ENCODE data around the gene DOP1A. TPM values are rescaled to one million over a fixed set of nuclear protein-coding genes. Genes with fewer than 3 reads are reported as not detected.

The DOP1A gene
- total and polyA plus RNA-seq, 2 of the 13 experiments (the other 11 are each of a cell fraction or from before 2014, with no cell fraction given) = 5.2 to 16.7 TPM

DNA sequence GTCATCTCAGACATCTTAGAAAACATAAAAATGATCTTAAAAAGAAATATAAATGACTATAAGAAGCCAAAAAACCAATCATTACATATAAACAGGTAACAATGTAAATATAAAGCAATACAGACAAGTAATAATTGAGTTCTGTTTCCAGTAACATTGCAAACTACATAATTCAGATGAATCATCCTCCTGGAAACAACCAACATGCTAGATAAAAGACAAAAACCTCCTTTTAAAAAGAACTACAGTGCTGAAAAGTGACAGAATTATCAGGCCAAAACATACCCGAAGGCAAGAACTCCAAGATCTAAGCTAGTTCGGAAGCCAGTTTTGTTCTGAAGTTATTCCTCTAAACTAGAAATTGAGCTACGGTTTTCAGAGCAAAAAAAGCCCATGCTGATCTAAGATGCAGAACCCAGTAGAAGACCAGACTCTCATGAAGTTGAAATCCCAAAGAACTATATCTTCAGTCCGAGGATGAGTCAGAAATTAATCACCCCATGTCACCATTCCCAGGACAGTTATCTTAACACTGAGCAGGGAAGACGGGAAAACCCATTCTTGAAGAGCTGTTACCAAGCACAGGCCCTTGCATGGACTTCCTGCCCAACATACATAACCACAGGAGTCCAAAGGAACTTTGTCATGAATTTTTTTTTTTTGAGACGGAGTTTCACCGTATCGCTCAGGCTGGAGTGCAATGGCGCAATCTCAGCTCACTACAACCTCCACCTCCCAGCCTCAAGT is 115.8 kb downstream of the DOP1A start:
- Histone ChIP-seq H3K4me3 (replicated peaks in 1 of 3; ENCODE audit: insufficient read depth in 1 of 3, low read depth in 2 of 3, low read length in 3 of 3) (no peak overlapping the region), H3K27ac (ENCODE audit: extremely low read length, insufficient read depth, low read length) (no peak overlapping the region), H3K4me2 (ENCODE audit: low read depth, low read length) (no peak overlapping the region), H3K9ac (ENCODE audit: insufficient read depth, low read depth, low read length) (no peak overlapping the region), H3K79me2 (ENCODE audit: insufficient read depth, low read length) (peaks cover 13% of the 10 kb centered on the region), H4K20me1 (ENCODE audit: insufficient read depth, low read length) (0 out of 2 replicates have a peak, but pooled peaks cover under 1% of the 10 kb centered on the region), H3K36me3 (replicated peaks in 1 of 2; ENCODE audit: control insufficient read depth in 1 of 2, insufficient read depth in 2 of 2, low read length in 2 of 2) (peaks cover 15 to 80% of the 10 kb centered on the region in 2 experiments), H2AFZ (ENCODE audit: low read length) (no peak overlapping the region), H3K27me3 (ENCODE audit: control insufficient read depth in 1 of 2, insufficient read depth in 2 of 2, low read length in 2 of 2) (no peaks in the 10 kb centered on the region), H3K9me3 (ENCODE audit: low read length) (no peaks in the 10 kb centered on the region), H3K4me1 (ENCODE audit: insufficient read depth, low read length) (peaks cover 7% of the 10 kb centered on the region; the same call in 1 of the 2 replicates)
- in situ Hi-C loops (cut with HindIII; ENCODE audit: extremely low pct_ligation_motif_present, low pct_unique_long_range_greater_than_20kb) = loop anchor here (25.0 kb wide), 1 partner anchor 946 kb away; the partner anchor contains the start of gene IBTK
- FAIRE-seq = no peak
- intact Hi-C loops (cut with micrococcal nuclease; ENCODE audit: unreplicated experiment) = no loop called here
- ATAC-seq = no peak; the same call in 2 of the 3 replicates
- CTCF ChIA-PET (ENCODE audit: low intra/inter-chr PET ratio, low total read pairs) = no interaction called here
- DNase-seq (ENCODE audit: low spot score) = no peak
- WGBS (ENCODE audit: low lambda C conversion rate) = 96% methylated on average over 9 of the region's 9 CpGs
- BruUV-seq (replicated peaks) = no TSS peak
- POLR2A ChIA-PET = interaction anchor here (1.4 kb wide), 1 partner anchor 10 kb away, joined by 3 read pairs; the partner anchor contains the start of genes PGM3 and RWDD2A
- TF ChIP-seq ONECUT2 (CRISPR knock-in tag; IDR thresholded peaks at IDR 0.05) (no peak), YY1 (IDR thresholded peaks at IDR 0.05; ENCODE audit: insufficient read depth, insufficient replicate concordance, low read depth, low read length) (no peak), IRF2 (CRISPR knock-in tag; IDR thresholded peaks at IDR 0.05) (no peak), HNRNPL (IDR thresholded peaks at IDR 0.05; ENCODE audit: low read depth, low read length) (no peak), KLF9 (CRISPR knock-in tag; IDR thresholded peaks at IDR 0.05; ENCODE audit: low read depth) (no peak), XRCC5 (optimal IDR thresholded peaks at IDR 0.05; ENCODE audit: low read length) (no peak), JUND (CRISPR knock-in tag; IDR thresholded peaks at IDR 0.05) (no peak), LRRFIP1 (CRISPR knock-in tag; conservative IDR thresholded peaks at IDR 0.05) (no peak), ZNF354B (CRISPR knock-in tag; IDR thresholded peaks at IDR 0.05) (no peak), SP4 (CRISPR knock-in tag; IDR thresholded peaks at IDR 0.05) (no peak), RFXAP (CRISPR knock-in tag; IDR thresholded peaks at IDR 0.05; ENCODE audit: borderline replicate concordance) (no peak), TSC22D2 (CRISPR knock-in tag; IDR thresholded peaks at IDR 0.05; ENCODE audit: borderline replicate concordance) (no peak), ZNF431 (CRISPR knock-in tag; IDR thresholded peaks at IDR 0.05; ENCODE audit: borderline replicate concordance, low read depth) (no peak), HNF1B (CRISPR knock-in tag; IDR thresholded peaks at IDR 0.05) (no peak), ATF4 (CRISPR knock-in tag; IDR thresholded peaks at IDR 0.05) (no peak), ZNF33A (CRISPR knock-in tag; IDR thresholded peaks at IDR 0.05; ENCODE audit: borderline replicate concordance) (no peak), MAF1 (CRISPR knock-in tag; IDR thresholded peaks at IDR 0.05; ENCODE audit: borderline replicate concordance) (no peak)
- TF ChIP-seq, protein P1, sequence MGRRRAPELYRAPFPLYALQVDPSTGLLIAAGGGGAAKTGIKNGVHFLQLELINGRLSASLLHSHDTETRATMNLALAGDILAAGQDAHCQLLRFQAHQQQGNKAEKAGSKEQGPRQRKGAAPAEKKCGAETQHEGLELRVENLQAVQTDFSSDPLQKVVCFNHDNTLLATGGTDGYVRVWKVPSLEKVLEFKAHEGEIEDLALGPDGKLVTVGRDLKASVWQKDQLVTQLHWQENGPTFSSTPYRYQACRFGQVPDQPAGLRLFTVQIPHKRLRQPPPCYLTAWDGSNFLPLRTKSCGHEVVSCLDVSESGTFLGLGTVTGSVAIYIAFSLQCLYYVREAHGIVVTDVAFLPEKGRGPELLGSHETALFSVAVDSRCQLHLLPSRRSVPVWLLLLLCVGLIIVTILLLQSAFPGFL (CRISPR knock-in tag; IDR thresholded peaks at IDR 0.05) = no peak
